ENCODE measurements around the gene CDH4.
"Not testable (repeated sequence)": the region's sequence is repeated elsewhere in the genome, so short reads cannot be mapped to it uniquely, and the experiment has no call there.

Gene CDH4

DNA sequence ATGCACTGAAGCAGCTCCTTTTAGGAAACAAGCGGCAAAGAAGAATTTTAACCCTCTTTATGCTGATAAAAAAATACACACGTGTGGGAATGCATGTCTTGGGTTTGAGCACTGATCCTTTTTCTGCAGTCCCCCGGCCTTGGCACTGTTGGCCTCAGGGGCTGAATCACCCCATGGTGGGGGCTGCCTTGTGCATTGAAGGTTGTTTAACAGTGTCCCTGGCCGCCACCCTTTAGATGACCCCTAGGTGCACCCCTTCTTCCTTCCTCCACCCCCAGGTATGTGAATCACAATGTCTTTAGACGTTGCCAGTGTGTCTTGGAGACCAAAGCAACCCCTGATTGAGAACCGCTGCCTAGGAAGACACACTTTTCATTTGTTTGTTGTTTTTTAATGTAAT, 190.7 kb downstream of the CDH4 start:
- DNase-seq, result no peak

GRCh38 chr20:61443443-61444126, 191.5 kb downstream of the CDH4 start:
- DNase-seq, result peak; percentile 49

GRCh38 chr20:61444637-61445036, 192.6 kb downstream of the CDH4 start:
- no peak for DNase-seq

GRCh38 chr20:61445138-61445537, 193.1 kb downstream of the CDH4 start:
- no peak for DNase-seq

DNA sequence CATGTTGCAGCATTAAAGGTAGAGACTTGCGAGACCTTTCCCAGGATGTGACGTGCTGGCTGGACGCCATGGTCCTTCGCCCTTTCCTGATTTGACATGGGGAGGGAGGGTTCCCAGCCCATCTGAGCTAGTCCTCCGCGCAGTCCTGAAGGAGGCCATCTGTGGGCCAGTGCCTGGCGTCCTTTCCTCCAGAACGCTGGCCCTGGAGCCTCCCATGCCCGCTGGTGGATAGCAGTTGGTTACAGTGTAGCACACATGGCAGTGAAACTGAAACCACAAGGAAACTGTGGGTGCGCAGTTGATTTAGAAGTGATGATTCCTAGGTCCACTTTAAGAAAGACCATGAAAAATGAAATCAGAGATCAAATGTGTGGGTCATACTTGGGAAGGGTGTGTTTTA, 193.7 kb downstream of the CDH4 start:
- DNase-seq, result no peak

- no peak for DNase-seq
Measured at GRCh38 chr20:61447952-61448351, 195.9 kb downstream of the CDH4 start.

- DNase-seq, result no peak
Measured at GRCh38 chr20:61448386-61448785, 196.3 kb downstream of the CDH4 start.

- no peak for DNase-seq
Measured at GRCh38 chr20:61449057-61449609, 197.1 kb downstream of the CDH4 start.

- DNase-seq, result no peak
Measured at GRCh38 chr20:61449916-61450315, 197.9 kb downstream of the CDH4 start.

GRCh38 chr20:61450549-61450948, 198.5 kb downstream of the CDH4 start:
- DNase-seq, result no peak

- no peak for DNase-seq
Measured at GRCh38 chr20:61451009-61451408, 198.9 kb downstream of the CDH4 start.

DNA sequence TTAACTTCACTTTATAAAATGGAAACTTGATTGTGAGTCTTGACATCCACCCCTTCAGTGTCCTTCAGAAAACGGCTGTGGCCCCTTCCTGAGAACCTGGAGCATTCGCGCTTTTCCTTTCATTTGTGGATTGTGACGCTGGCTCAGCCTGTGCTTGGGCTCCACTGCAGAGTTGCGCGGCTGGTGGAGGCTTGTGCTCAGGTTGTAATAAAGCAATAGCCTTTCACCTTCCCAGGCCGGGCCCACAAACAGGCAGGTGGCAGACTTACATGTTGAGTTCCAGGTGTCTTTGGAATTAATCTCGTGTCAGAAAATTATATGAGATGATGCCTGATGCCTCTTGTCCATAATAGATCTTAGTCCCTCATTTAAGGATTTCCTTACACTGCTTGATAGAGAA, 199.9 kb downstream of the CDH4 start:
- no peak for DNase-seq

DNA sequence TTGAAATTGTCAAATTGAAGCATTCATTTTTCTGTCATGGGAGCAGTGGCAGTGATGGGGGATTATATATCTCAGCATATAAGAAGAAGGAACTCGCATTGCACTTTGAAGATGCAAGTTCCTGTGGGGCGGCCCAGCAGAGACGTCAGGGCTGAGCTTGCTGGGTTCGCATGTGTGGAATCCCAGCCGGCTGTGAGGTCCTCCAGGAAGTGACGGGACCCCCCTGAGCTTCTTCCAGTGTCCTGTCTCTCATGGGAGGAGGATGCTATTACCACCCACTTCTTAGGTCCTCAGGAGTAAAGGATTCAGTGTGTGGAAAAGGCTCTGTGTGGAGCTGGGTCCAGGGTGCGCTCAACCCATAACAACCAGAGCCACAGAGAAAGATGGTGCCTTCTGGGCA, 201.2 kb downstream of the CDH4 start:
- no peak for DNase-seq

DNA sequence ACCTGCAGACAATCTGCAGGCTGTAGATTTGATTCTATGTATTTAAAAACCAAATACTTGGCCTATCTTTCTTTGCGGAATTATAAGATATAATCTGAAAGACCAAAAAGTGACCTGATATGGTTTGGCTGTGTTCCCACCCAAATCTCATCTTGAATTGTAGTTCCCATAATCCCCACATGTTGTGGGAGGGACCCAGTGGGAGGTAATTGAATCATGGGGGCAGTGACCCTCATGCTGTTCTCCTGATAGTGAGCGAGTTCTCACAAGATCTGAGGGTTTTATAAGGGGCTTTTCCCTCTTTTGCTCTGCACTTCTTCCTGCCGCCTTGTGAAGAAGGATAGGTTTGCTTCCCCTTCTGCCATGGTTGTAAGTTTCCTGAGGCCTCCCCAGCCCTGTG, 201.6 kb downstream of the CDH4 start:
- DNase-seq, result not testable (repeated sequence)

GRCh38 chr20:61454053-61454452, 202.0 kb downstream of the CDH4 start:
- DNase-seq, result no peak

DNA sequence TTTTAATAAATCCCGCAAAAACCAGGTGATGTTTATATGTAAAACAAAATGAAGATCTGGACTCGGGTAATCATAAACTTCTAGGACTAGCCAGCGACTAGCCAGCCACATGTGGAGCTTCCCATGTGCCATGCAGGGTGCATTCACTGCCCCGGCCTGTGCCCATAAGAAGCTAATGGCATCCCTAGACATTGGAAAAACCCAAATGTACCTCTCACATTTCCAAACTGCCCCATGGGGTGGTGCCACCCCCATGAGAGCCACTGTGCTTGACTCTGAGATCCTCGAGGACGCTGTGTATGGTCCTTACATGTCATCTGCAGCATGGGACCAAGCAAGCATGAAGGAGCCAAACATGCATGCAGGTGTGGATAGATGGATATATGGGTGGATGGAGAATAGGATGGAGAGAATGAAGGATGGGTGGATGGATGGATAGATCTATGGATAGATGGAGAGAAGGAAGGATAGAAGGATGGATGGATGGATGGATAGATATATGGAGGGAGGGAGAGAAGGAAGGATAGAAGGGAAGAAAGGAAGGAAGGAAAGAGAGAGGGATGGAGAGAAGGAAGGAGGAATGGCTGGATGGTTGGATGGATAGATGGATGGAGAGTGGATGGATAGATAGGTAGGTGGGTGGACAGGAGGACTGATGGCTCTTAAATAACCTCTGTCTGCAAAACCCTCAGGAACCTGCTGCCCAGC, 203.6 kb downstream of the CDH4 start:
- DNase-seq, result no peak

DNA sequence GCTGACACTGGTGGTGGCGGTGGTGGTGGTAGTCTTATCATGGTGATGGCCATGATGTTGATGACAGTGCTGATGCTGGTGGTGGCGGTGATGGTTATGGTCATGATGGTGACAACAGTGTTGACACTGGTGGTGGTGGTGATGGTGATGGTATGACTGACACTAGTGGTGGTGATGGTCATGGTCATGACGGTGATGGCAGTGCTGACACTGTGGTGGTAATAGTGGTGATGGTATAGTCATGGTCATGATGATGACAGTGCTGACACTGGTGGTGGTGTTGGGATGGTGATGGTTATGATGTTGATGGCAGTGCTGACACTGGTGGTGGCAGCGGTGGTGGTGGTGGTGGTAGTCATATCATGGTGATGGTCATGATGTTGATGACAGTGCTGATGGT, 205.7 kb downstream of the CDH4 start:
- no peak for DNase-seq

DNA sequence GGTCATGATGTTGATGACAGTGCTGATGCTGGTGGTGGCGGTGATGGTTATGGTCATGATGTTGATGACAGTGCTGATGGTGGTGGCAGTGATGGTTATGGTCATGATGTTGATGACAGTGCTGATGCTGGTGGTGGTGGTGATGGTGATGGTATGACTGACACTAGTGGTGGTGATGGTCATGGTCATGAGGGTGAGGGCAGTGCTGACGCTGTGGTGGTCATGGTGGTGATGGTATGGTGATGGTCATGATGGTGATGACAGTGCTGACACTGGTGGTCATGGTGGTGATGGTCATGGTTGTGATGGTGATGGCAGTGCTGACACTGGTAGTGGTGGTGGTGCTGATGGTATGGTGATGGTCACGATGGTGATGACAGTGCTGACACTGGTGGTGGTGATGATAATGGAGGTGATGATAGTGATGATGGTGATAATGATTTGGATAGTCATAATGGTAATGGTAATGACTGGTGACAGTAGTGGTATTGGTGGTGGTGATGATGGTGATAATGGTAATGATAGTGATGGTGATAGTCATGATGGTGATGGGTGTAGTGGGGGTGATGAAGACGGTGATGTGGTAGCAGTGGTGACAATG, 206.2 kb downstream of the CDH4 start:
- no peak for DNase-seq

GRCh38 chr20:61459266-61459665, 207.2 kb downstream of the CDH4 start:
- no peak for DNase-seq

GRCh38 chr20:61459705-61460104, 207.6 kb downstream of the CDH4 start:
- DNase-seq, result no peak

GRCh38 chr20:61460261-61461052, 208.4 kb downstream of the CDH4 start:
- no peak for DNase-seq

DNA sequence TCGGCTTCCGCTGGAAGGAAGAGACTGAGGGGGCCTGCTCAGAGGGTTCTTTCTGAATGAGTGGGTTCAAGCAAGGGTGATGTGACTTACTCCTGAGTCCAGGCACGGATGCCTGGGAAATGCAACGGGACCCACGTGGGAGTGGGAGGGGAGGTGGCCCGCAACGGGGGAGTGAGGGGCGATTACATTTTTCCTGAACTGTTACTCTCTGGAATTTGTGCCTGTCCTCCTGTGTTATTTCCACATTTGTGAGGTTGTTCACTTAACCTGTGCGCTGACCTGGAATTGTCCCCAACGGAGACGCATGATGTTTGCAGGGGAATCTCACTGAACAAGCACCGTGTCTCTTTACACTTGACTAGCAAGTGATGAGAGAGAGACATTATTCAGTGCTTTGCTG, 209.4 kb downstream of the CDH4 start:
- DNase-seq, result no peak
